Right lobe of liver (tissue), 4 donors: Measurements from ENCODE around the gene KEL.

Source experiments
- POLR2A ChIP-seq: fragments of 450-650 bp; IDR thresholded peaks from one replicate; pipeline ENCODE4 v1.6.1; 2017; ENCODE audit warnings: antibody characterized with exemption, mild to moderate bottlenecking
- TF ChIP-seq, protein P1 (sequence below), 4 donors: fragments of 200-600 bp in 3 of 4; fragments of 450-650 bp in 1 of 4; IDR thresholded peaks; one replicate each; pipeline versions ENCODE4 v1.5.1 to v1.8.0; 2016 to 2022; ENCODE audit warnings: antibody characterized with exemption in 4 of 4, mild to moderate bottlenecking in 2 of 4
- donor health status: DM: no; HTN: no; CAD: no.
- donor health status: DM: no; HTN: no; CAD: no.
- donor health status: DM: no; HTN: yes; CAD: no.

DNA sequence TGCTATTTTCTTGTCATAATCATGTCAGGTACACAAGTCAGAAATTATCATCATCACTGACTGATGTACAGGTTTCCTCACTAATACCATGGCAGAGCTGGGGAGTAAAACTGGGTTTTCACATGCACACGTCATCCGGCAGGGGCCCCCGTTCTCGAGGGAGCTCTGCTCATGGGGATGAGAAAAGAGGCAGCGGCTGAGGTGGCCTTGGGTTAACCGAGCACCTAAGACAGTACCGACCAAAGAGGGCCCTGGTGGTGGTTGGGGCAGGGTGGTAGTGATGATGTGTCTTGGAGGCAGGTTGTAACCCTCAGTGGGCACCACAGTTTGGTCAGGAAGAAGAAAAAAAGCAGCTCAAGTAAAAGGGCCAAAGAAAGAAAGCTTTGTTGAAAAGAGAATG lies 64.5 kb downstream of the KEL start:
- TF ChIP-seq, protein P1, sequence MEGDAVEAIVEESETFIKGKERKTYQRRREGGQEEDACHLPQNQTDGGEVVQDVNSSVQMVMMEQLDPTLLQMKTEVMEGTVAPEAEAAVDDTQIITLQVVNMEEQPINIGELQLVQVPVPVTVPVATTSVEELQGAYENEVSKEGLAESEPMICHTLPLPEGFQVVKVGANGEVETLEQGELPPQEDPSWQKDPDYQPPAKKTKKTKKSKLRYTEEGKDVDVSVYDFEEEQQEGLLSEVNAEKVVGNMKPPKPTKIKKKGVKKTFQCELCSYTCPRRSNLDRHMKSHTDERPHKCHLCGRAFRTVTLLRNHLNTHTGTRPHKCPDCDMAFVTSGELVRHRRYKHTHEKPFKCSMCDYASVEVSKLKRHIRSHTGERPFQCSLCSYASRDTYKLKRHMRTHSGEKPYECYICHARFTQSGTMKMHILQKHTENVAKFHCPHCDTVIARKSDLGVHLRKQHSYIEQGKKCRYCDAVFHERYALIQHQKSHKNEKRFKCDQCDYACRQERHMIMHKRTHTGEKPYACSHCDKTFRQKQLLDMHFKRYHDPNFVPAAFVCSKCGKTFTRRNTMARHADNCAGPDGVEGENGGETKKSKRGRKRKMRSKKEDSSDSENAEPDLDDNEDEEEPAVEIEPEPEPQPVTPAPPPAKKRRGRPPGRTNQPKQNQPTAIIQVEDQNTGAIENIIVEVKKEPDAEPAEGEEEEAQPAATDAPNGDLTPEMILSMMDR (IDR thresholded peaks at IDR 0.05): no peak
- no peak for TF ChIP-seq POLR2A
